Trophoblast cell (in vitro differentiated cells and primary cell): ENCODE data around the gene TOB1.

ENCODE experiments used
- DNase-seq, 2 donors: peaks; one replicate each; pipeline ENCODE4 v3.0.0-alpha.2; 2016
- H2AFZ ChIP-seq: 2 replicates; pipeline ENCODE4 v1.6.1; 2013; ENCODE audit warnings: low read length, moderate library complexity, mild to moderate bottlenecking; ENCODE audit not compliant: insufficient read depth, poor library complexity
- H2AK5ac ChIP-seq: 2 replicates; pipeline ENCODE4 v1.6.1; 2013; ENCODE audit warnings: mild to moderate bottlenecking, low read length
- H2BK120ac ChIP-seq: 2 replicates; pipeline ENCODE4 v1.6.1; 2013; ENCODE audit warnings: low read length, mild to moderate bottlenecking, moderate library complexity; ENCODE audit not compliant: insufficient read depth, poor library complexity
- H2BK12ac ChIP-seq: 2 replicates; pipeline ENCODE4 v1.6.1; 2013; ENCODE audit warnings: mild to moderate bottlenecking, low read length, moderate library complexity
- H2BK5ac ChIP-seq: 2 replicates; pipeline ENCODE4 v1.6.1; 2013; ENCODE audit warnings: low read length, low read depth, moderate library complexity, mild to moderate bottlenecking; ENCODE audit not compliant: poor library complexity
- H3K14ac ChIP-seq: 2 replicates; pipeline ENCODE4 v1.6.1; 2013; ENCODE audit warnings: mild to moderate bottlenecking, low read length
- H3K18ac ChIP-seq: 2 replicates; pipeline ENCODE4 v1.6.1; 2013; ENCODE audit warnings: mild to moderate bottlenecking, low read length
- H3K23ac ChIP-seq: 2 replicates; pipeline ENCODE4 v1.6.1; 2013; ENCODE audit warnings: low read length
- H3K27ac ChIP-seq: 2 replicates; pipeline ENCODE4 v1.5.1; 2013; ENCODE audit warnings: low read depth, mild to moderate bottlenecking, inconsistent platforms, low read length, moderate library complexity
- H3K27me3 ChIP-seq: 2 replicates; pipeline ENCODE4 v1.6.1; 2013; ENCODE audit warnings: inconsistent platforms, mild to moderate bottlenecking, low read length, moderate library complexity; ENCODE audit not compliant: insufficient read depth
- H3K36me3 ChIP-seq, 2 experiments: 1 replicate in 1 of 2; 2 replicates in 1 of 2; pipeline ENCODE4 v1.6.1; 2013; ENCODE audit warnings: low read length in 2 of 2, mild to moderate bottlenecking in 2 of 2, moderate library complexity in 1 of 2; ENCODE audit not compliant: insufficient read depth in 2 of 2, control insufficient read depth in 1 of 2
- H3K4ac ChIP-seq: 2 replicates; pipeline ENCODE4 v1.6.1; 2013; ENCODE audit warnings: low read depth, mild to moderate bottlenecking, low read length, moderate library complexity
- H3K4me1 ChIP-seq, 2 experiments: 1 replicate in 1 of 2; 2 replicates in 1 of 2; pipeline ENCODE4 v1.6.1; 2013; ENCODE audit warnings: low read length in 2 of 2, mild to moderate bottlenecking in 2 of 2, moderate library complexity in 1 of 2; ENCODE audit not compliant: insufficient read depth in 2 of 2, control insufficient read depth in 1 of 2
- H3K4me2 ChIP-seq: 2 replicates; pipeline ENCODE4 v1.6.1; 2013; ENCODE audit warnings: inconsistent platforms, mild to moderate bottlenecking, low read length, moderate library complexity
- H3K4me3 ChIP-seq: 2 replicates; pipeline ENCODE4 v1.5.1; 2013; ENCODE audit warnings: mild to moderate bottlenecking, low read depth, low read length, inconsistent platforms
- H3K79me1 ChIP-seq: one replicate; pipeline ENCODE4 v1.6.1; 2013; ENCODE audit warnings: low read length
- H3K79me2 ChIP-seq: 2 replicates; pipeline ENCODE4 v1.6.1; 2013; ENCODE audit warnings: low read length, mild to moderate bottlenecking; ENCODE audit not compliant: control insufficient read depth, insufficient read depth, poor library complexity
- H3K9ac ChIP-seq: 2 replicates; pipeline ENCODE4 v1.6.1; 2013; ENCODE audit warnings: mild to moderate bottlenecking, low read length
- H3K9me3 ChIP-seq: 2 replicates; pipeline ENCODE4 v1.6.1; 2013; ENCODE audit warnings: low read depth, mild to moderate bottlenecking, control low read depth, inconsistent platforms, low read length; ENCODE audit not compliant: insufficient read depth
- H4K12ac ChIP-seq: 2 replicates; pipeline ENCODE4 v1.6.1; 2013; ENCODE audit warnings: low read depth, mild to moderate bottlenecking, low read length, moderate library complexity
- H4K8ac ChIP-seq: 2 replicates; pipeline ENCODE4 v1.6.1; 2013; ENCODE audit warnings: low read depth, mild to moderate bottlenecking, low read length, moderate library complexity
- H4K91ac ChIP-seq: one replicate; pipeline ENCODE4 v1.6.1; 2013; ENCODE audit warnings: low read depth, mild to moderate bottlenecking, low read length, moderate library complexity
- WGBS: extraction: QIAGEN DNeasy Blood & Tissue Kit; methylation state at CpG from one replicate; pipeline ENCODE4 v1.1.7; 2013; ENCODE audit warnings: missing lambda C conversion rate; ENCODE audit not compliant: insufficient read length, insufficient coverage; ENCODE audit errors: extremely low coverage; 5-methylcytosine and 5-hydroxymethylcytosine counted together

Gene TOB1

GRCh38 chr17:50850640-50851039 lies 15.5 kb downstream of the TOB1 start:
- H2BK12ac ChIP-seq = no peak overlapping the region

GRCh38 chr17:50848711-50849110 lies 17.4 kb downstream of the TOB1 start:
- H3K4me3 ChIP-seq = no peak overlapping the region
- no peak overlapping the region for H4K91ac ChIP-seq
- H3K18ac ChIP-seq = no peak overlapping the region
- H2AK5ac ChIP-seq = no peak overlapping the region
- H3K79me2 ChIP-seq = no peaks in the 10 kb centered on the region
- H3K4ac ChIP-seq = no peak overlapping the region
- no peak overlapping the region for H2BK12ac ChIP-seq
- H3K9ac ChIP-seq = no peak overlapping the region
- peaks cover 5% of the 10 kb centered on the region for H3K79me1 ChIP-seq
- no peak overlapping the region for H2AFZ ChIP-seq
- no peak overlapping the region for H3K14ac ChIP-seq
- H3K9me3 ChIP-seq = no peaks in the 10 kb centered on the region
- no peak overlapping the region for H3K4me2 ChIP-seq
- H2BK5ac ChIP-seq = no peak overlapping the region
- no peaks in the 10 kb centered on the region for H3K36me3 ChIP-seq
- peaks cover 14 to 18% of the 10 kb centered on the region in 2 experiments for H3K4me1 ChIP-seq
- no peak overlapping the region for H4K12ac ChIP-seq
- no peak overlapping the region for H2BK120ac ChIP-seq
- WGBS = no CpG with 5 or more reads among the region's 2 CpGs
- no peak overlapping the region for H3K23ac ChIP-seq
- DNase-seq = no peak
- H3K27me3 ChIP-seq = no peaks in the 10 kb centered on the region
- no peak overlapping the region for H3K27ac ChIP-seq
- no peak overlapping the region for H4K8ac ChIP-seq

More at GRCh38 chr17:50850640-50851039, 15.5 kb downstream of the TOB1 start:
- Histone ChIP-seq H3K4ac (no peak overlapping the region), H3K27me3 (no peaks in the 10 kb centered on the region), H3K36me3 (no peaks in the 10 kb centered on the region), H3K27ac (no peak overlapping the region), H3K9ac (no peak overlapping the region), H3K14ac (no peak overlapping the region), H2AK5ac (no peak overlapping the region), H3K4me1 (peaks cover 3 to 4% of the 10 kb centered on the region in 2 experiments), H3K79me1 (no peaks in the 10 kb centered on the region), H4K12ac (no peak overlapping the region), H4K91ac (no peak overlapping the region), H4K8ac (no peak overlapping the region), H3K79me2 (no peaks in the 10 kb centered on the region), H2AFZ (no peak overlapping the region), H3K4me2 (no peak overlapping the region), H3K23ac (no peak overlapping the region), H3K18ac (no peak overlapping the region), H2BK5ac (no peak overlapping the region), H2BK120ac (no peak overlapping the region), H3K9me3 (no peaks in the 10 kb centered on the region), H3K4me3 (no peak overlapping the region)
- DNase-seq = no peak
- WGBS = no CpG with 5 or more reads among the region's 7 CpGs

GRCh38 chr17:50848039-50848438 lies 18.1 kb downstream of the TOB1 start:
- H3K27me3 ChIP-seq = no peaks in the 10 kb centered on the region
- no peaks in the 10 kb centered on the region for H3K36me3 ChIP-seq
- H2BK12ac ChIP-seq = no peak overlapping the region
- H3K4me2 ChIP-seq = no peak overlapping the region
- H2BK5ac ChIP-seq = no peak overlapping the region
- peaks cover 14 to 18% of the 10 kb centered on the region in 2 experiments for H3K4me1 ChIP-seq
- no peak overlapping the region for H3K27ac ChIP-seq
- H2AFZ ChIP-seq = no peak overlapping the region
- H4K8ac ChIP-seq = no peak overlapping the region
- H3K79me2 ChIP-seq = no peaks in the 10 kb centered on the region
- H2AK5ac ChIP-seq = no peak overlapping the region
- H4K12ac ChIP-seq = no peak overlapping the region
- no peak overlapping the region for H2BK120ac ChIP-seq
- H3K14ac ChIP-seq = no peak overlapping the region
- no peak overlapping the region for H4K91ac ChIP-seq
- no peak overlapping the region for H3K4ac ChIP-seq
- no peaks in the 10 kb centered on the region for H3K9me3 ChIP-seq
- H3K18ac ChIP-seq = no peak overlapping the region
- H3K9ac ChIP-seq = no peak overlapping the region
- H3K23ac ChIP-seq = no peak overlapping the region
- H3K79me1 ChIP-seq = peaks cover 5% of the 10 kb centered on the region
- H3K4me3 ChIP-seq = no peak overlapping the region
- no peak for DNase-seq
- no CpG with 5 or more reads among the region's 3 CpGs for WGBS

- Histone ChIP-seq H3K36me3 (no peaks in the 10 kb centered on the region), H4K12ac (no peak overlapping the region), H3K79me1 (peaks cover 5% of the 10 kb centered on the region), H4K8ac (no peak overlapping the region), H3K27ac (no peak overlapping the region), H3K4me1 (peaks cover 14 to 18% of the 10 kb centered on the region in 2 experiments), H3K18ac (no peak overlapping the region), H3K9me3 (no peaks in the 10 kb centered on the region), H3K79me2 (no peaks in the 10 kb centered on the region), H3K27me3 (no peaks in the 10 kb centered on the region), H2BK12ac (no peak overlapping the region), H3K4me2 (no peak overlapping the region), H4K91ac (no peak overlapping the region), H3K4ac (no peak overlapping the region), H2AK5ac (no peak overlapping the region), H2BK120ac (no peak overlapping the region), H2BK5ac (no peak overlapping the region), H3K9ac (no peak overlapping the region), H3K23ac (no peak overlapping the region), H3K4me3 (no peak overlapping the region), H2AFZ (no peak overlapping the region), H3K14ac (no peak overlapping the region)
- no peak for DNase-seq
- WGBS = no CpG with 5 or more reads among the region's 4 CpGs
These were observed 18.6 kb downstream of the TOB1 start for GRCh38 chr17:50847566-50847965.
